ENCODE measurements around the gene APP.

The APP gene

GRCh38 chr21:26185021-26185420 lies 14.5 kb upstream of the APP start:
- Mint-ChIP-seq H3K4me1 (no peaks in the 10 kb centered on the region), H3K36me3 (ENCODE audit: low read depth) (no peaks in the 10 kb centered on the region), H3K27me3 (ENCODE audit: low read depth, poor library complexity) (no peaks in the 10 kb centered on the region), H3K4me3 (no peak overlapping the region), H3K9me3 (peaks cover 12% of the 10 kb centered on the region), H3K27ac (no peak overlapping the region)
- no peak for DNase-seq
- TF ChIP-seq CTCF (IDR thresholded peaks at IDR 0.05) = no peak

GRCh38 chr21:26179501-26179900 lies 8.9 kb upstream of the APP start:
- H3K4me1 Mint-ChIP-seq = peaks cover 5% of the 10 kb centered on the region
- no peak overlapping the region for H3K27ac Mint-ChIP-seq
- H3K36me3 Mint-ChIP-seq (ENCODE audit: low read depth) = no peaks in the 10 kb centered on the region
- H3K4me3 Mint-ChIP-seq = no peak overlapping the region
- peaks cover 7% of the 10 kb centered on the region for H3K9me3 Mint-ChIP-seq
- no peak for DNase-seq
- no peaks in the 10 kb centered on the region for H3K27me3 Mint-ChIP-seq (ENCODE audit: low read depth, poor library complexity)
- TF ChIP-seq CTCF (IDR thresholded peaks at IDR 0.05) = no peak

DNA sequence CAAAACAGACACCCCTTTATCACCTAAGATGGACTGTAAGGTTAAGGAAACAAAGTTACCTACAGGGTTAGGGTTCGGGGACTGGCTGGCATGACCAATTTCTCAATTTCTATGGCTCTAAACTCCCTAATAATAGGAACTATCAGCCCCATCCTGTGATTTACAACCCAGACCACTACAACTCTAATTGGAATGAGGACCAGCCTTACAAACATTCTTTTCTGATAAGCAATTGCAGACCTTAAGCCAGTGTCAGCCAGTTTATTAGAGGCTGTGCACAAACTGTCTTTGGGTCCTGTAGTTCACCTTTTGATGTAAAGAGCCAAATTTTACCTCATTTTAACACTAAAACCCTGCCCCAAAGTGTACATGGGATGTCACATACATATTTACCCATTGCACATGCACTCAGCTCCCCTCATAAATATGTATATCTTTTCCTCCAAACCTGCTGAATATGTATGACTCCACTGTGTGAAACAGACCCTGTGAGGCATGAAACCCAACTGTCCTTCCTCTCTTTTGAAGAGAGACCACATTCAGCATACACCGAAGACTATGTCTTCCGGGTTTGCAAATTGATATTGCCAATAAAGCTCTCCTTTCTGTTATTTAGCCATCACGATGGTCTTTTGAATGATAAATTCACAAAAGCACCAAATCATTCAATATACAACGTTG lies 7.3 kb upstream of the APP start:
- DNase-seq = no peak
- H3K36me3 Mint-ChIP-seq (ENCODE audit: low read depth) = no peaks in the 10 kb centered on the region
- H3K27me3 Mint-ChIP-seq (ENCODE audit: low read depth, poor library complexity) = no peaks in the 10 kb centered on the region
- no peak overlapping the region for H3K4me3 Mint-ChIP-seq
- no peak for TF ChIP-seq CTCF (IDR thresholded peaks at IDR 0.05)
- no peaks in the 10 kb centered on the region for H3K9me3 Mint-ChIP-seq
- H3K27ac Mint-ChIP-seq = no peak overlapping the region
- H3K4me1 Mint-ChIP-seq = peaks cover 5% of the 10 kb centered on the region

DNA sequence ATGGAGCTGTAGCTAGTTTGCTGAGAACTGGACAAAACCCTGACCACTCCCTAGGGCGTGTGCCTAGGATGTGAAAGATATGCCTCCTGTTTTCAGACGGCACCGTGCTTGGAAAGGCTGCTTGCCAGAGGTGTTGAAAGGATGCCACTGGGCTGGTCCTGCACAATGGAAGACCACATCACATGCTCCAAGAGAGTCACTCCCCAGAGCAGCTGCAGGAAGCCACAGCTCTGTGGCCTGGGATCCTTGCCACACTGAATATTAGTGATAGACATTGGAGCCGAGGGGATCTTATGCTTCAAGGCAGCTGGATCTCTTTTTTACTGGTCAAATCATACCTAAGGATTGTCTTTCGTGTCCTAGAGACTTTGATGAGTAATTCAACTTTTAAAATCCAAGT lies 6.6 kb upstream of the APP start:
- no peaks in the 10 kb centered on the region for H3K9me3 Mint-ChIP-seq
- H3K36me3 Mint-ChIP-seq (ENCODE audit: low read depth) = no peaks in the 10 kb centered on the region
- H3K27ac Mint-ChIP-seq = no peak overlapping the region
- no peak for TF ChIP-seq CTCF (IDR thresholded peaks at IDR 0.05)
- no peak overlapping the region for H3K4me3 Mint-ChIP-seq
- peaks cover 5% of the 10 kb centered on the region for H3K4me1 Mint-ChIP-seq
- no peak for DNase-seq
- H3K27me3 Mint-ChIP-seq (ENCODE audit: low read depth, poor library complexity) = no peaks in the 10 kb centered on the region

- no peaks in the 10 kb centered on the region for H3K9me3 Mint-ChIP-seq
- DNase-seq = peak; percentile 8
- TF ChIP-seq CTCF (IDR thresholded peaks at IDR 0.05) = no peak
- peaks cover 6% of the 10 kb centered on the region for H3K27me3 Mint-ChIP-seq (ENCODE audit: low read depth, poor library complexity)
- H3K4me3 Mint-ChIP-seq = peak overlapping the region; percentile 96
- H3K36me3 Mint-ChIP-seq (ENCODE audit: low read depth) = no peaks in the 10 kb centered on the region
- peaks cover 38% of the 10 kb centered on the region for H3K4me1 Mint-ChIP-seq
- H3K27ac Mint-ChIP-seq = no peak overlapping the region
Measured at GRCh38 chr21:26171258-26172100, 909 bp upstream of the APP start.

All from nephron progenitor cell (in vitro differentiated cells).